OCI-LY3 (cell line): Measurements from ENCODE around the gene GRAP2.
"Not testable (repeated sequence)": the region's sequence is repeated elsewhere in the genome, so short reads cannot be mapped to it uniquely, and the experiment has no call there.

Experiments used
- H2AFZ ChIP-seq: fragments of 200-600, 300-600 bp; shearing (Covaris generic); 2 replicates; pipeline ENCODE4 v1.6.0; 2014; ENCODE audit warnings: antibody characterized with exemption, low read depth, low read length
- H3K27ac ChIP-seq: fragments of 200-600, 300-600 bp; sonication (generic); 2 replicates; pipeline ENCODE4 v1.5.1; 2014; ENCODE audit warnings: mild to moderate bottlenecking, low read length, moderate library complexity, mixed read lengths
- H3K27me3 ChIP-seq: fragments of 200-600, 300-600 bp; sonication (generic); 2 replicates; pipeline ENCODE4 v1.6.1; 2014; ENCODE audit warnings: low read depth, low read length, mixed read lengths
- H3K36me3 ChIP-seq: fragments of 200-600, 300-600 bp; sonication (generic); replicated peaks from 2 replicates; pipeline ENCODE3; 2014; ENCODE audit warnings: low read depth, low read length, mixed read lengths
- H3K4me1 ChIP-seq: fragments of 300-600, 200-600 bp; sonication (generic); 2 replicates; pipeline ENCODE4 v1.6.1; 2014; ENCODE audit warnings: low read length, mixed read lengths
- H3K4me2 ChIP-seq: fragments of 200-600, 300-600 bp; sonication (generic); 2 replicates; pipeline ENCODE4 v1.6.1; 2014; ENCODE audit warnings: low read length, mixed read lengths
- H3K4me3 ChIP-seq: fragments of 300-600, 200-600 bp; sonication (generic); 2 replicates; pipeline ENCODE4 v1.5.1; 2014; ENCODE audit warnings: antibody characterized with exemption, mild to moderate bottlenecking, low read length, moderate library complexity
- H3K79me2 ChIP-seq: fragments of 300-600, 200-600 bp; shearing (Covaris generic); 2 replicates; pipeline ENCODE4 v1.6.1; 2014; ENCODE audit warnings: mild to moderate bottlenecking, low read length, mixed read lengths
- H3K9ac ChIP-seq: fragments of 300-600, 200-600 bp; shearing (Covaris generic); 2 replicates; pipeline ENCODE4 v1.6.0; 2014; ENCODE audit warnings: mild to moderate bottlenecking, low read length, moderate library complexity
- H3K9me3 ChIP-seq: fragments of 200-600, 300-600 bp; shearing (Covaris generic); 2 replicates; pipeline ENCODE4 v1.6.1; 2014; ENCODE audit warnings: low read length, mixed read lengths; ENCODE audit not compliant: insufficient read depth
- H4K20me1 ChIP-seq: fragments of 200-600, 300-600 bp; sonication (generic); 2 replicates; pipeline ENCODE4 v1.6.1; 2016; ENCODE audit warnings: low read length, mixed read lengths; ENCODE audit not compliant: insufficient read depth
- CTCF ChIP-seq: fragments of 200-600, 300-600 bp; sonication (generic); IDR thresholded peaks from 2 replicates; pipeline ENCODE4 v1.5.1; 2014; ENCODE audit warnings: antibody characterized with exemption, low read length, low read depth
- EZH2phosphoT487 ChIP-seq: fragments of 200-600 bp; shearing (Covaris generic); IDR thresholded peaks from 2 replicates; pipeline ENCODE4 v1.6.1; 2018; ENCODE audit warnings: antibody characterized with exemption, mixed run types, low read depth

The GRAP2 gene

GRCh38 chr22:39880722-39881121, 20.2 kb upstream of the GRAP2 start:
- no peaks in the 10 kb centered on the region for H3K36me3 ChIP-seq
- H3K27me3 ChIP-seq: peaks cover 24% of the 10 kb centered on the region
- H4K20me1 ChIP-seq: no peaks in the 10 kb centered on the region
- no peak overlapping the region for H3K9ac ChIP-seq
- TF ChIP-seq CTCF (no peak), EZH2phosphoT487 (no peak)
- H3K4me3 ChIP-seq: no peak overlapping the region
- no peak overlapping the region for H3K27ac ChIP-seq
- H3K79me2 ChIP-seq: no peaks in the 10 kb centered on the region
- no peaks in the 10 kb centered on the region for H3K9me3 ChIP-seq
- H3K4me1 ChIP-seq: no peaks in the 10 kb centered on the region
- H2AFZ ChIP-seq: no peak overlapping the region
- H3K4me2 ChIP-seq: no peak overlapping the region

- Histone ChIP-seq H3K27ac (no peak overlapping the region), H3K9me3 (no peaks in the 10 kb centered on the region), H3K27me3 (peaks cover 32% of the 10 kb centered on the region), H3K4me1 (no peaks in the 10 kb centered on the region), H3K36me3 (no peaks in the 10 kb centered on the region), H2AFZ (no peak overlapping the region), H4K20me1 (no peaks in the 10 kb centered on the region), H3K4me3 (no peak overlapping the region), H3K4me2 (no peak overlapping the region), H3K79me2 (no peaks in the 10 kb centered on the region), H3K9ac (no peak overlapping the region)
- TF ChIP-seq CTCF (no peak), EZH2phosphoT487 (no peak)
Observed at GRCh38 chr22:39883057-39883456, 17.8 kb upstream of the GRAP2 start.

GRCh38 chr22:39889924-39890323, 11.0 kb upstream of the GRAP2 start:
- H3K79me2 ChIP-seq, H3K9ac ChIP-seq, H3K27ac ChIP-seq, H3K9me3 ChIP-seq, H3K4me2 ChIP-seq, H3K4me3 ChIP-seq, H3K36me3 ChIP-seq, H4K20me1 ChIP-seq, H2AFZ ChIP-seq, H3K4me1 ChIP-seq: not testable (repeated sequence)
- peaks cover 39% of the 10 kb centered on the region for H3K27me3 ChIP-seq

- peaks cover 23% of the 10 kb centered on the region for H3K27me3 ChIP-seq
- TF ChIP-seq CTCF (no peak), EZH2phosphoT487 (no peak)
- peaks cover 5% of the 10 kb centered on the region for H3K4me1 ChIP-seq
- no peaks in the 10 kb centered on the region for H3K79me2 ChIP-seq
- no peak within 1 kb of the TSS for H2AFZ ChIP-seq
- no peaks in the 10 kb centered on the region for H3K9me3 ChIP-seq
- H3K36me3 ChIP-seq: no peaks in the 10 kb centered on the region
- H3K27ac ChIP-seq: no peak within 1 kb of the TSS
- no peaks in the 10 kb centered on the region for H4K20me1 ChIP-seq
- no peak within 1 kb of the TSS for H3K9ac ChIP-seq
- H3K4me2 ChIP-seq: no peak within 1 kb of the TSS
- no peak within 1 kb of the TSS for H3K4me3 ChIP-seq
Observed at GRCh38 chr22:39893526-39893925, 7.4 kb upstream of the GRAP2 start, which contains the start of gene ENTHD1. TSS of gene ENTHD1 (minus strand) at chr22:39893760. CDS start at chr22:39887748, 6,012 bp downstream.

- Histone ChIP-seq H4K20me1 (no peaks in the 10 kb centered on the region), H3K79me2 (no peaks in the 10 kb centered on the region), H3K27ac (no peak overlapping the region), H3K9ac (no peak overlapping the region), H3K4me1 (peaks cover 16% of the 10 kb centered on the region), H2AFZ (no peak overlapping the region), H3K36me3 (no peaks in the 10 kb centered on the region), H3K4me2 (no peak overlapping the region), H3K27me3 (peaks cover 18% of the 10 kb centered on the region), H3K4me3 (no peak overlapping the region), H3K9me3 (no peaks in the 10 kb centered on the region)
- TF ChIP-seq CTCF (no peak), EZH2phosphoT487 (no peak)
Observed at GRCh38 chr22:39894554-39895092, 6.3 kb upstream of the GRAP2 start.
